ENCODE measurements around the gene FOS.

- TF ChIP-seq POLR2AphosphoS5 (IDR thresholded peaks at IDR 0.05): no peak
- TF ChIP-seq CTCF (IDR thresholded peaks at IDR 0.05): no peak
- TF ChIP-seq POLR2A (IDR thresholded peaks at IDR 0.05): no peak
These were observed 18.4 kb upstream of the FOS start for GRCh38 chr14:75260025-75260763.
